Measurements from ENCODE around the gene CLSTN2. TPM values are rescaled to one million over a fixed set of nuclear protein-coding genes. Genes with fewer than 3 reads are reported as not detected.

Gene CLSTN2
- total RNA-seq, 4 donors from 2014 or later, result 19.5 to 66.7 (median 42.5) TPM

DNA sequence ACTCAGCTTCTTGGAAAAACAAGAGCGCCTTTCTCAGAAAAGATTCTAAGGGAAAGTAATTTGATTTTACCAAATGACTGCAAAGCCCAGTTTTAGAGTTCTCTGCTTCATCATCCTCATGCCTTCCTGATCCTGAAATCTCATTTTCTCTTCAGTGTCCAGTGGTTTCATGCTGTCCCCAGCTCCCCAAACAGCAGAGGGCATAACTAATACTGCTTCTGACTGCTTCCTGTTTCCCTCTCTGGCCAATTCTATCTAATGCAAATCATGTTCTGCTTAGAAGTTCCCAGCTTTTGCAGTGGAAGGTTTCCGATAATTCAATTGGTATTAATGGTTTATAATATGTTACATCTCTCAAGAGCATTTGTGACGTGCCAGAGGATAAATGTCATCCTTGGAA, 161.1 kb downstream of the CLSTN2 start:
- TF ChIP-seq, protein P1, sequence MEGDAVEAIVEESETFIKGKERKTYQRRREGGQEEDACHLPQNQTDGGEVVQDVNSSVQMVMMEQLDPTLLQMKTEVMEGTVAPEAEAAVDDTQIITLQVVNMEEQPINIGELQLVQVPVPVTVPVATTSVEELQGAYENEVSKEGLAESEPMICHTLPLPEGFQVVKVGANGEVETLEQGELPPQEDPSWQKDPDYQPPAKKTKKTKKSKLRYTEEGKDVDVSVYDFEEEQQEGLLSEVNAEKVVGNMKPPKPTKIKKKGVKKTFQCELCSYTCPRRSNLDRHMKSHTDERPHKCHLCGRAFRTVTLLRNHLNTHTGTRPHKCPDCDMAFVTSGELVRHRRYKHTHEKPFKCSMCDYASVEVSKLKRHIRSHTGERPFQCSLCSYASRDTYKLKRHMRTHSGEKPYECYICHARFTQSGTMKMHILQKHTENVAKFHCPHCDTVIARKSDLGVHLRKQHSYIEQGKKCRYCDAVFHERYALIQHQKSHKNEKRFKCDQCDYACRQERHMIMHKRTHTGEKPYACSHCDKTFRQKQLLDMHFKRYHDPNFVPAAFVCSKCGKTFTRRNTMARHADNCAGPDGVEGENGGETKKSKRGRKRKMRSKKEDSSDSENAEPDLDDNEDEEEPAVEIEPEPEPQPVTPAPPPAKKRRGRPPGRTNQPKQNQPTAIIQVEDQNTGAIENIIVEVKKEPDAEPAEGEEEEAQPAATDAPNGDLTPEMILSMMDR (IDR thresholded peaks at IDR 0.05; ENCODE audit: low read depth), result no peak

DNA sequence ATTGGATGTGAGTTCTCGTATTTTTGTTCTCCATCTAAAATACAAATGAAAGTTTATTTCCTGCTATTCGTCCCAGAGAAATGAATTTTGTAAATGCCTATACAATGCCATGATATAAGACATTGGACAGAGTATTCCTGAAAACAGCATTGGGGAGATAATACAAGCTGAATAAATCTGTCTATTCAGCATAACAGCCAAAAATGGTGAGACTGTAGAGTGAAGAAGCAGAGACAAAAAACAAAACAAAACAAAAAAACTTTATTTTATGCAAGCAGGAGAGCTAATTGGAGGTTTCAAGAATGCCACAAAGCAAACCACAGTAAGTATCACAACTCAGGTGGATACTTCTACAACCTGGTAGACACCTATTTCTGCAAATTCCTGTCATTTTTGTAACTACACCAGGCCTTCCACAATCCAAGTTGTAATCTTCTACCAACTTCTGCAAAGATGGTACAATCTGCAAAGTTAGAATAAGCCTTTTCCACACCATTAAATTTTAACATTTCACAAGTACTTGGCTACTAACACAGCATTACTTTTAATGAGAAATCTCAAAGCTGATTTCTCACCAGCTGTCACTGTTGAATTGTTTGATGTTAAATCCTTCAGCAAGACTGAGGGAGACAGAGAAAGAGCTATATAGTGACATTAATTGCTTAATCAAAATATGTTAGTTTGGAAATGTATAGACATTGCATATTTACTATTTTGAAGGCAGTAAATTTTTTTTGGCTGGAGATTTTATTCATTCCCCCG, 163.1 kb downstream of the CLSTN2 start:
- TF ChIP-seq, protein P1 (IDR thresholded peaks at IDR 0.05; ENCODE audit: low read depth), result no peak

DNA sequence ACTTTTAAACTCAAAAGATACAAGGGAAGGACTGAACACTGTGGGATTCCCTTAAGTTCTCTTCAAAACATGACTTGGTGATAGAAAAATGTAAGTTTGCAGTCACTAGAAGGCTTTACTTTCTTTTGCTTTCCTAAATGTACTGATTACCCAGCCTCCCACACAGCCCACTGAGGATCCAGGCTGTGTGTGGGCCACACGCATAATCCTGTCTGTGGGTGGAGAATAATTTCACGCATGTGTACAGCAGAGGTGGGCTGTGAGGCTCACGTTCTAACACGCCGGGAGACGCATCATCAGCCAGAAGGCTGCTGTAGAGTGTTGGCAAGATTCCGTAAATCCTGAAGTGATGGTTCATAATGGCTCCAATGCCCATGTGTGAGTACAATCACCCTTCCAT, 165.5 kb downstream of the CLSTN2 start:
- TF ChIP-seq, protein P1 (IDR thresholded peaks at IDR 0.05; ENCODE audit: low read depth), result no peak

DNA sequence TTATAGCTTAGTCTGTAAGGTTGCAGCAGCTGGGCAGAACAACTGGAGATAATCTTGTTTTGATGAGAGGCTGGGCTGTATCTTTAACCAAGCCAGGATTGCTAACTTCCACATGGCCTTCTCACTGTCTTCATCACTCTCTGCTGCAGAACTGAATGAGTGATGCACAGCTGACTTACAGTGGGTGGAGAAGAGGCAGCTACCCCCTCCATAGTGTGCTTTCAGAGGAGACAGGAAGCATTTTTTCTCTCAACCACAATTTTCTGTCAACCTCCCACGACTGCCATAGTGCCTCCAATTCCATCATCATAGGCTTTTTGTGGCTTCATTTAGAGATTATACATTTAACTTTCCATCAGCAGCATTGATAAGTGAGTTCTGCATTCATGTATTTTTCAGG, 168.2 kb downstream of the CLSTN2 start:
- TF ChIP-seq, protein P1 (IDR thresholded peaks at IDR 0.05; ENCODE audit: low read depth), result no peak

DNA sequence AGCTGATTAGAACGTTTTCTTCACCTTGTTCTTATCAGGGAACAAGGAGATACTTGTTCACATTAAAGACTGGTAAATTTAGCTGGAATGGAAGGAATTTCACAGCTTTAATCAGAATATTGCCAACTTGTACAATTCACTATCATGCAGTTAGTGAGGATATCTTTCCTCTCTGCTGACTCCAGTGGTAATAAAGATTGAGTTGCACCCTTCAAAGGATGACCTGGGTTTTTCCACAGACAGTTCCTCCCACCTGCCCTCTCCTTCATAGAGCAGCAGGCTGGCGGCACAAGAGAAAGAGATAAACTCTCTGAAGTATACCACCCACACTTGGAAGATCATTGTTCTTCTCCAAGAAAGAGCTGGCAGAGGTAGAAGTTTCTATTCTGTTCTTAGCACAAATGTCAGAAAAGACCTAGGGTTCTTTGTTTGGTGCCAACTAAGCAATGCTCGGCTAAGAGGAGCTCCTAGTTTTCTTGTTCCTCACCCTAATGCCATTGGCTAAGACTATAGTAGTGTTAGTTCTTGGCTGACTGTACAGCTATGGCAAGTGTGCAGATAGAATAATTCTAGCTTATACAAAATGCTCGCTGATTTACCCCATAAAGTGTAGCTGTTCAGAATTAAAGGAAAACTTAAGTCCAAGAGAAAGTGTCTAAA, 169.1 kb downstream of the CLSTN2 start:
- TF ChIP-seq, protein P1 (IDR thresholded peaks at IDR 0.05; ENCODE audit: low read depth), result no peak

DNA sequence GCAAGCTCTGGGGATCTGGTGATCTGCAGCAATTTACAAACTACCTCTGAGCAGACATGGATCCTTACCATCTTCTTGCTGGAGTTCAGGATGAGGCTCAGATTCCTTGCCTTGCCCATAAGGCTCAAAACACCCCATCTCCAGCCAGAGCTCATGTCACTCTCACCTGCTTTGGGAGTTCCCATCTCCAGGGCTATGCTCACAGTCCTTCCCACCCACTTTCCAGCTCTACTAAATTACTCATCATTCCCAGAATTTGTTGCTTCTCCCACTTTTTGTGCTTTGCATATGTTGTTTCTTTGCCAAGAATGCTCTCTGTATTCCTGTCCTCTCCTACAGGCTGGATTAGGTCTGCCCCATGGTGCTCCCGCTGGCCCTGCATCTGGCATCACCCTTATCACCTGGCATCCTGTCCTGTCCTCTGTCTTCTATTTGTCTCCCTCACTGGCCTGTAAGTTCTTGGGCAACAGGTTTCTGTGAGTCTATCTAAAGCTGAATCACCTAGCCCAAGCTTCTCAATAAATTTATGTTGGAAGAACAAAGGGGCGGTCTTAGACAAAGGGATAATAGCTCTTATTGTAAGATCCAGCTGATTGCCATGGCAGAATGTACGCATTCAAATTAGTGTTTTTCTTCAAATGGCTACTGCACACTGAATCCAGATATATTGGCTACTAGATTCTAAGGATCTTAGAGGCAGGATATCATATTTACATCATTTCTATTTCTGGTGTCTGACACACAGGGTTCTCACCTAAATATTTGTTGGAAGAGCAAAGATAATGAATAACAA, 179.2 kb downstream of the CLSTN2 start:
- TF ChIP-seq, protein P1 (IDR thresholded peaks at IDR 0.05; ENCODE audit: low read depth), result no peak

DNA sequence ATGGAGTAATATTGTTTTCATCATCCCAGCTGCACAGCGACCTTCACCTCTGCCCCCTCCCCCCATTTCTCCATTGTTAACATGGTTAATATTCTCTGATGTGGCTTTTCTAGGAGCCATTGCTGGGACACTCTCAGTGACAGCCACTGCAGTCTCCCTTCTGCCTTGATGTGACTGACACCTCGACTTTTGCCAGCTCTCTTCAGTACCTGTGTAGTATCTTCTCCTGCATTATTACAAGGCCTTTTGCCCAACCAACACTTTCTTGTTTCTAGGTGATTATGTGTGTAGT, 179.8 kb downstream of the CLSTN2 start:
- TF ChIP-seq, protein P1 (IDR thresholded peaks at IDR 0.05; ENCODE audit: low read depth), result no peak

Measured in subcutaneous adipose tissue (tissue), 4 donors.